Retinal pigment epithelial cell (primary cell): ENCODE data around the gene NFASC.

Experiments used
- DNase-seq: peaks from one replicate; pipeline ENCODE4 v3.0.0-alpha.2; 2010; ENCODE audit warnings: low read depth
- H3K4me3 ChIP-seq: 2 replicates; pipeline ENCODE4 v1.5.1; 2011; ENCODE audit warnings: mild to moderate bottlenecking, low read length, control low read depth, moderate library complexity
- CTCF ChIP-seq: conservative IDR thresholded peaks from 2 replicates; pipeline ENCODE4 v1.5.1; 2011; ENCODE audit warnings: low read depth, low read length, control low read depth, inconsistent platforms

NFASC gene

GRCh38 chr1:205001162-205001561 lies 130.5 kb downstream of the NFASC start:
- TF ChIP-seq CTCF = no peak

DNA sequence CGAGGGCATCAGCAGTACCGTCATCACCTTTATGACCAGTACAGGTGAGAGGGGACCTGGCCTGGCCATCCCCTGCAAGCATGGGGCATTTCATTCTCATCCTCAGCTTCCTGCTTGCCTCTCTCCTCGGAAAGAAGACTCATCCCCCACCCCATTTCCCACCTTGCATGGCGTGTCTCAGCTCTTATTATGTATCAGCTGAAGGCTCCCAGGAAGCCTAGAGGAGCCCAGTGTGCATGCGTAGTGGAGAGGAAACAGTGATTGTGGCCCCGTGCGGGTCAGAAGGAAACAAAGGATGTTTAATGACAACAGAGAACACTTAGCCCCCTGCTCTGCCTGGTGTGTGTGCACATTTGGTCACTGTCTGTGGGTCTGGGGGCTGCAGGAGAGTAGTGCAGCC lies 132.0 kb downstream of the NFASC start:
- no peak for DNase-seq
- no peak for TF ChIP-seq CTCF
- no peak overlapping the region for H3K4me3 ChIP-seq

More at GRCh38 chr1:205001162-205001561, 130.5 kb downstream of the NFASC start:
- no peak for DNase-seq
- H3K4me3 ChIP-seq = no peak overlapping the region

DNA sequence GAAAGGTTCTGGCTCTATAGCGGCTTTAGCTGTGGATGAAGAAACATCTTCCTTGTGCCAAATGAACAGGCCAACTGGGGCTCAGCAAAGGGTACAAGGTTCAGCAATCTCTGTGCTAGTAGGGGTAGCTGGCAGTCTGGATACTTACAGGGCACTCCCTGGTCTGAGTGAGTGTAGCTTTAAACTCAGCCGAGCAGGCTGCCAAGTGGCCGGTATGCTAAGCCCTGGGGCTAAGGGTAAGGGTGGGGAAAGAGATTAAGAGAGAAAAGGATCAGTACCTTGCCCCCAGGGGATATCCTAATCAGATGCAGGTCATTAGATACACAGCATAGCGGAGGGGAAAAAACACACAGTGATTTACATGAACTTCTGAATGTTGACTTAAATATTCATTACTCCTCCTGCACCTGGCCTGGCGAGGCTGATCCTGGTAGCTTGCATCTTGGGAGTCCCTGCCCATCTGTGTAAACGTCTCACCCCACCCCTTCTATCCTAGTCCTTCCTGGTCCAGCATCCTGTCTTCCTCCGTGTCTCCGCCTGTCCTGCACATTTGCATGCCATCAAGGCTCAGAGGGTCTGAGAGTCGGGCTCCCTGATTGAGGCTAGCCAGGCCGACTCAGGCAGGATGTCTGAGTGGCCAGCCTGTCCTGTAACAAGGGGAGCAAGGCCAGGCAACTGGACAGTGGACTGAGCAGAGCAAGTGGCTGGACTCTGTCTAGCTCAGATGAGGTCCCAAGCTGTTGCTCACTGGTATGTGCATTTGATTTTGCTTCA lies 132.9 kb downstream of the NFASC start:
- TF ChIP-seq CTCF = no peak

DNA sequence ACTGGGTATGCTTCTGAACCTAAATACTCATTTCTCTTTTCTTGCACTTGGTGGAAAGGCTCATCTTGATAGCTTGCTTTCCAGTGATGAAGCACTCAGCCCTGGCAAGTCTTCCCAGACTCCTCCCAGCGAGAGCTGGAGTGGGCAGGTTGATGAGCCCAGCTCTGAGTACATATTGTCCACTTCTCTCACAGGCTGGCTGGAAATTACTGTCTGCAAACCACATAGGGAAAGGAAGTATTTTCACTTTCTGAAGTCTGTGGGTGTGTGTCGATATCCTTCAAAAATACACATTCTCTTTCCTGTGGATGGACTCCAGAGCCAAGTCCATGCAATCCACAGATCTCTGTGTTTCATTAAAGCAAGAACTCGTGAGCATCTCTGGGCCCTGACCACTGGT lies 133.7 kb downstream of the NFASC start:
- TF ChIP-seq CTCF = no peak
- no peak overlapping the region for H3K4me3 ChIP-seq
- no peak for DNase-seq

More for the DNA sequence above, 132.9 kb downstream of the NFASC start:
- H3K4me3 ChIP-seq = no peak overlapping the region
- DNase-seq = peak; percentile 15

DNA sequence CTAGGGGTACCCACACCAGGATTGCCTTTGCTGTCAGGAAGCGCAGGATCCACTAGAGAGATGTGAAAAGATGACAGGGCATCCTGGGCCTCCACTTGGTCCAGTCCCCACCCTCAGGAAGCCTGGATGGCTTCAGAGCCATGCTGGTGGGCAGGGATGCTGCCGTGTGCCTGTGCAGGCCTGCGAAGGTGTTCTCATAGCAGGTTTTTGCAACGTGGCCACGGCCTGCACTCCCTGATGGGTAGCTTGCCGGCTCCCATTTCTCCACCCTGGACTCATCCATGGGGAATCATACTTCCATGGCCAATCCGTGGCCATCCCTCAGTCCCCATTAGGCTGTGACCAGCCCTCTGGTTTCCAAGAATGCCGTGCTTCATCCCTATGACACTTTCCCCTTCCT lies 138.2 kb downstream of the NFASC start:
- no peak for TF ChIP-seq CTCF

DNA sequence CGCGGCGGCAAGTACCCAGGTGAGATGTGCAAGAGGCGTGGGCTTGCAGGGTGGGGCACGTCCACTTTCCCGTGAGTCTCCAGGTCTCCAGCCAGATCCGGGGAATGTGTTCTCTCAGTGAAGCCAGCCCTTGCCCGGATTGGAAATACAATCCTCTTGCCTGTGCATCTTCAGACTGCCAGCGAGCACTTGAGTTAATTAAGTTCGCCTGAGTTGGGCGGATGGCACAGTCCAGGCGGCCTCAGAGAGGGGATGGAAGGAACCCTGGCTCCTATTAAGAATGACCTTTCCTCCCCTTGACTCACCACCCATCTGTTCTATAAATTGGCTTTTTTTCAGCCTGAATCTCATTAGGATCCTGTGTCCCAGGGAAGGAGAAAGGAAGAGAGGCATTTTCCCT lies 139.0 kb downstream of the NFASC start:
- TF ChIP-seq CTCF = no peak
- no peak overlapping the region for H3K4me3 ChIP-seq
- DNase-seq = no peak

More for the DNA sequence above, 138.2 kb downstream of the NFASC start:
- no peak for DNase-seq
- H3K4me3 ChIP-seq = no peak overlapping the region
